NOMO-1 (cell line): ENCODE measurements around the gene KLHL29.
"Not testable (repeated sequence)": the region's sequence is repeated elsewhere in the genome, so short reads cannot be mapped to it uniquely, and the experiment has no call there.

Experiments used
- DNase-seq, 2 experiments: peaks; one replicate each; lab custom pipeline; 2025; ENCODE audit not compliant: unreplicated experiment in 2 of 2; lab: John Stamatoyannopoulos, UW

Gene KLHL29

DNA sequence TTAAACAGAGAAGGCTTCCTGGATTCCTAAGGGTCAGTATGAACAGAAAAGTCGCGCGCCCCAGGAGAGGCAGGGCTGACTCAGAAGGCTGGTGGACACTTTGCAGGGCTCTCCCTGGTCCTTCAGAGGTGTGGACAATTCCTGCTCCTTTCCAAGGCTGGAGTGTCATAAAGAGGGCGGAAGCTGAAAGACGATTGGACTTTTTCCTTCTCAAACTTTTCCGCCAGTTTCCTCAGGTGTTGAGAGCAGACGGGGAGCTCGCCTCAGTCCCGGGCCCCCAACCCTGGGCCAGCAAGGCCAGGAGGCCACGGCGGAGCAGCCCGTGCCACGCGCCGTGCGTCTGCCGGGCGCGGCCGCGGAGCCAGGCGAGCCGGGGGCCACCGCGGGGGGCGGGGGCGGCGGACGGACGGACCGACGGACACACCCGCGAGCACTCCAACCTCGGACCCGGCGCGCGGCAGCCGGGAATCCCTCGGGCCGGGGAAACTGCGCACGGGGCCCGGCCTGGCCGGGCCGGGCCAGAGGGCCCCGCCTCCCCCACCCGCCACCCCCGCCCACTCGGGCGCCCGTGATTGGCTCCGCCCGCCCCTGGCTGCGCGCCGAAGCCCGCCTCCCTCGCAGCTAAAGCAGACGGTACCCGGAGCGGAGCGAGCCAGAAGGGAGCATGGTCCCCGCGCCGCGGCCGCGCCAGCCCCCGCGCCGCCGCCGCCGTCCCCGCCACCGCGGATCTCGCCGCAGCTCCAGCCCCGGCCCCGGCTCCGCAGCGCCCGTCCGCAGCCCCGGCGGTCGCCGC is at the start of gene KLHL29:
Gene KLHL29 (plus strand): TSS at position 629 of the 793 bp plus-strand sequence. CDS start 177,018 bp downstream, outside the sequence.
- peak; percentile 31 to 35 for DNase-seq

GRCh38 chr2:23335550-23335949 is 49.4 kb upstream of the KLHL29 start:
- DNase-seq = no peak

DNA sequence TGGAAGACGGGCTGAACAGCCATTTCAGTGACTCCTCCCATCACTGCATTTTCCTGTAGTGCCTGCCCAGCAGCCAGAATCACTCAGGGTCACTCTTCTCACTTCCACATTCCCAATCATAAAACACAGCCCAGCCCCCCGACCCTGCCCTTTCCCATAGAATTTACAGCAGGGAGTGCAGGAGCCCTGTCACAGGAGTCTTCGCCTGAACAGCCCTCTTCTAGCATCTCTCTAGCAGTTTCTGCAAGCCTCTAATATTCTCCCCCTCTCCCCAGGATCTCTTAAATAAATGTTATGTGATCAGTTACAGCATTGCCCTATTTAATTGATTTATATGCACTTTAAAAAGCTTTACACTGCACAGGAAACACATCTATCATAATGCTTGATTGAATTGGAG is 42.9 kb upstream of the KLHL29 start:
- DNase-seq = no peak

GRCh38 chr2:23346029-23346428 is 39.0 kb upstream of the KLHL29 start:
- DNase-seq = no peak

DNA sequence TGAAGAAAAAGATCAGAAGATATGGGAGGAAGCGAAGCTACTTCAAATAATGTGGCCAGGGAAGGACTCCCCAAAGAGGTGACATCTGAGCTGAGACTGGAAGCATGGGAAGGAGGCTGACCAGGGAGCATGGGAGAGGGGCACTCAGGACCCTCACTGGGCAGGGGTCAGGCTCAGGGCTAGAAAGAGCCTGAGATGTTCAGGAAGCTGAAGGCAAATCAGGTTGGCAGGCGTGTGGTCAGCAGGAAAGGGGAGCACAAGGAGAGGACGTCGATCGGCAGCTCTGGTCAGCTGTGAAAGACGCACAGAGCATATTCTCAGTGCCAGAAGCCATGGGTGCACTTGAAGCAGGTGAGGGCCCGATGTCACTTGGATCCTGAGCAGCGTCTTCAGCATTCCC is 38.2 kb upstream of the KLHL29 start:
- no peak for DNase-seq

DNA sequence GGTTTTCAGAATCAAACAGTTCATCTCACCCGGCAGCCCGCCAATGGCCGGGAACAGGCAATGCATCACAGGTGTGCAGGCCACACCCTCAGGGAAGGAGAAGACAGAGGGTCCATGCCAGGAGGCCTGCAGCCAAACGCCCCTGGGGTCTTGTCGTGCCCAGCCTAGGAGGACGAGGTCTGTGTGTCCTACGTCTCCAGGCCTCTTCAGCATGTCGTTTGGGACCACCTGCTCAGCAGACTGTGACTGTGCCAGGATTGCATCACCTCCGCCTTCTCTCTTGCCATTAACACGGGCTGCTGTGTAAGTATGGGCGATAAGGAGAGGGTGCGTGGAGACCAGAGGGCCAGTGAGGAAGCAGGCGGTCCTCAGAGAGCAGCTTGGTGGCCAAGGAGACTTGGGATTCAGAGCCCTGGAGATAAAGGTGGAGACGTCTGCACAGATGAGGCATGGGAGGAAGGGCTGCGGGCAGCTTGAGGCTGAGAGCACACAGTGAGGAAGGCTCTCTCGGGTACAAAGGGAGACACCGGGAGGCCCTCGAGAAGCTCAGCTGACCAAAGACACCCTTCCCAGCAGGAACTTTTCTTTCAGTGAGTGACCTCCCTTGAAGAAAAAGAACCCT is 37.4 kb upstream of the KLHL29 start:
- no peak for DNase-seq

DNA sequence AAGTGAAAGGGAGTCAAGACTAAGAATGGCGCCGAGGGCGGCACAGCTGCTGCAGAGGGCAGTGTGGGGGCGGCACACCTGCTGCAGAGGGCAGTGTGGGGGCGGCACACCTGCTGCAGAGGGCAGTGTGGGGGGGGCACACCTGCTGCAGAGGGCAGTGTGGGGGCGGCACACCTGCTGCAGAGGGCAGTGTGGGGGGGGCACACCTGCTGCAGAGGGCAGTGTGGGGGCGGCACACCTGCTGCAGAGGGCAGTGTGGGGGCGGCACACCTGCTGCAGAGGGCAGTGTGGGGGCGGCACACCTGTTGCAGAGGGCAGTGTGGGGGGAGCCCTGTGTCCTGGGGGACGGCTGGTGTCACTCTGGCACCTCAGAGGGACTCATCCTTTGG is 36.9 kb upstream of the KLHL29 start:
- not testable (repeated sequence) for DNase-seq

- no peak for DNase-seq
Observed at GRCh38 chr2:23349508-23349907, 35.5 kb upstream of the KLHL29 start.

DNA sequence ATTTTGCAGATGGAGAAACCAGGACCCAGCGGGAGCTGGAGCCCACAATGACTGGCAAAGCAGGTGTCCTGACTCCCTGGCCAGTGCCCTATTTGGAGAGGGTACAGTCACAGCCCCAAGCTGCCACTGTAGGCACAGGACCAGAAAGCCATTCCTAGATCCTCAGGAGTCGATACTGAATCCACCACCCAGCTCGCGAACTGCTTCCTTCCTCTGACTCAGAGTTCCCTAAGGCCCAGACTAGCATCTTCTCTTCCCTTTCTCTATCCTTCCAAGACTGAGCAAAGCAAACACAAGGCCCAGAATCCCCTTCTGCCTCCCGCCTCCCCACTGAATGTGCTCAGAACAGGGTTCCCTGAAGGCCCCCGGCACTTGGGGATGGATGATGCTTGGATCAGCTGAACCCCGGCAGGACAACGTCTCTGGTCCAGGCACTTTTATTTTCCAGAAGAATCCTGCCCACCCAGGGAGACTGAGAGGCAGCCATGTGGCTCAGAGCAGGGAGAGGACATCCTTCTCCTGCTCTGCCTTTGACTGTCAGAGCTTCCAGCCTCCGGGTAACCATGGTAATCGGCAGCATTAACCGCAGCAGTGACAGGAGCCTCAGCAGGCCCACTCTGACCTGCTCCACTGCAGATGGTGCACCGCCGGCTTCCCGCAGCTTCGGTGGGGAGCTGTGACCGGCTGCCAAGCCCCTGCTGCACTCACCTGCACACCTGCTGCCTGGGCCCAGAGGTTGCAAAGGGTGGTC is 34.8 kb upstream of the KLHL29 start:
- no peak for DNase-seq

DNA sequence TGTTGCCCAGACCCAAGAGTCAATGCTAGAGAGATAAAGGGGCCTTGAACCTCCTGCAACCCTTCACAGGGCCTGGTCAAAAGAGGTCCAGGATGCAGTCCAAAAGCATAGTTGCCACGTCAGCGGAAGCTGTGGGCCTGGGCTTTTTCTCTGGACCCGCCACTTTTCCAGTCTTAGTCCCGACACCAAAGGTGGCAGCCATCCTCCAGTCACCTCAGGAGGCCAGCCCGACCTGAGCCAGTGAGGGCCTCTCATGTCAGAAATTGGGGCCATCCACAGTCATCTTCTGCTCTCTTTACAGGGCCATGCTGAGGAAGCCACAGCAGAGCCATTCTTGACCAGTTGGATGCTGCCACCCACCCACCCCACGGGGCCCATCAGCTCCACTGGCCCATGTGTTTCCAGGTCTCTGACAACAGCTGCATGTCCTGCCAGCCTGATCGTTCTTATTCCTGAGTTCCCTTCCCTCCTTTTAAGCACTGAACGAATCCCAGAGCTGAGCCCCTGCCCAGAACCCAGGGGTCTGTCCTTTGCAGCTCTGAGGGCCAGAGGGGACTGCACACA is 34.1 kb upstream of the KLHL29 start:
- no peak for DNase-seq

DNA sequence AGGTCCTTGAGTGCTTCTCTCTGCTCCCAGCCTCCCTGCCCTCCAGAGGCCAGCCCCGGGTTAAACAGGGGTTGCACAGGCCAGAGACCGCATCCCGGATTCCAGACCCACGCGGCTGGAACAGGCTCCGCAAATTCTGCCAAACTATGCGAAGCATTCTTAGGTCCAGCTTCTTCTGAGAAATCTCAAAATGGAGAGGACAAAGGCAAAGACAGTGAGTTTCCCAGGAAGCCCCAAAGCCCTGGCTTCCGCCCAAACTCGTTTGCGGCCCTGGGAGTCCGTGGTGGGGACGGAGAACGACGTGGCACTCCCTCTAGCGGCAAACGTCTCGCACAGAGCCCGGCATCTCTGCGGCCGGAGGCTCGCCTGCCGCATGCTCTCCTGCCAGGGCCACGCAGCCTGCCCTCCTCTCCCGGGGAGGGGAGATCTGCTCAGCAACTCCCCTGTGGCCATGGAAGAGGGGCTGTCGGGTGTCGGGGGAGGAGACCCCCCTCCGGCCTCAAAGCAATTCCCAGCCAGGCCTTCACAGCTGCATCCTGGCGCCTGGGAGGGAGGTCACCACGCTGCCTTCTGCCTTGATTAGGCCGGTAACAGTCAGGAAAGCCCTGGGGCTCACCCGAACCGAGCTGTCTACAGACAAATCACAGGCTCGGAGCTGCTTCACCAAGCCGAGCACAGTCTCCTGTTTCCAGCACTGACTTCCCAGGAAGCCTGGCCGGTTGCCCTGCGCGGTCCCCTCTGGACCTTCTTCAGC is 33.4 kb upstream of the KLHL29 start:
- DNase-seq = peak in 1 of 2 experiments; percentile 19

DNA sequence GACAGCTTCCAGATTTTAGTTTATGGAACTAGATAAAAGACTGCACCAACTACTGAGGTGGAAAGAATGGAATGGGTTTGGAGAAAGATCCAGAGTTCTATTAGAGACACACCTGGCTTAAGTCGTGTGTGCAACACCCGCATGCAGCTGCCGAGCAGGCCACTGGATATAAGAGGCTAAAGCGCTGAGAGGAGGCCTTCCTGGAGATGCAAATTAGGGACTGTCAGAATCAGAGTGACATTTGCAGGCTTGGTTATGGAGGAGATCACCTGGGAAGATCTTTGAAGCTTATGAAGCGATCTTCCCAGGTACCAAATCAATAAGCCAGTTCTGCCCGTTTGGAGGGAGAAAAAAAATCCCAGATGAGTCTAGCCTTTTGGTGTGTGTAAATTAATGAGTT is 30.4 kb upstream of the KLHL29 start:
- no peak for DNase-seq

GRCh38 chr2:23355001-23355400 is 30.0 kb upstream of the KLHL29 start:
- no peak for DNase-seq

DNA sequence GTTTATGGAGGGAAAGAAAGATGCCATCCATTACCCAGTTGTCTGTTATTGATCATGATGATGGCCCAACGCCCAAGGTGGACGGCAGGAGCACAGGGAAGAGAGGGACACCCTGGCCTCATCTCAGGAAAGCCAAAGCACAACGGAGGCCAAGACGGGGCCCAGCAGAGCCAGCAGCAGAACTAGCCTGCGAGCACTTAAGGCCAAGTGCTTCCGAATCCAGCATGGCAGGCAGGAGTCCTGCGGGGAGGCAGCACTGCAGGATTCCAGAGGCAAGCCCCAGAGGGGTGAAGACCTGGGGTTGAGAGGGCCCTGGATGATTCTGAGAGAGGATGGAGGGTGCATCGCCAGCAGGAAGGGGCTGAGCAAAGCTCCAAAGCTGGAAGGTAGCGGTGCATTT is 28.3 kb upstream of the KLHL29 start:
- DNase-seq = no peak

DNA sequence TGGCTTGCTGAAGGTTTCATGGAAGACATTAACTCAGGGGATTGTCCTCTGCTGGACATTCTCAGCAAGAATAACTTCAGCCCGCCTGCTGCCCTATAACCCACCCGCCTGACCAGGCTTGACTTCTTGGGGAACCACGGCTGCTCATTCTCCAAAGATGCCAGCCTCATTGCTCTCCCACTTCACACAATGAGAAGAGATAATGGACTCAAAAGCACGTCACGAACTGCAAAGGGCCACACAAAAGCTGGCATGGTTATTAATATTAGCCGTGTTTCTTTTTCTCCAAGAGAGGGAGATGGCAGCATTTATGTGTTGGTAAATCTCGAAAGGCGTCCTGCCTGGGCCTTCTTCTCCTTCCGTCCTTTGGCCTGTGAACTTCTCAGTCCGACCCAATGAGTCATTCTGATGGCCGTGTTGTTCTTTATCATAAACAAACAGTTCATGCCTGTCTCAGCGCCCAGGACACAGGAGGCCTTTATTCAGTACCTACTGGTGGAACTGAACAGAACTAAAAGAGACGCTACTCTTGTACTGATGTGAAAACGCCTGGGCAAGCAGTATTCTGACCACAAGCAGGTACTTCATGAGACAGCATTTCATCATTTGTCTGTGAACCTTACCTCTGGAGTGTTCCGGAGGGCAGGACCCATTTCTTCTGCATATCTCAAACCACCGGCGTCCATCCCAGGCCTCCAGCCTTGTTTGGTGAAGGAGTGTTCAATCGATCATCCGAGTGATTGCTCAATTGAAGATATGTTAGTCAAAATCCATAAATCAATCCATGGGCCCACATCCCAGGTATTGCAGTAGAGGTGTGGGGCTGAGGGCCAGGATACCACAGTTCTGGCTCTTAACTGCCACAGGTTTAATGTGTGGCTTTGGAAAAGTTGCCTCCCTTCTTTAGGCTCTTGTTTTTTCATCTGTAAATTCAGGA is 25.1 kb upstream of the KLHL29 start:
- no peak for DNase-seq

DNA sequence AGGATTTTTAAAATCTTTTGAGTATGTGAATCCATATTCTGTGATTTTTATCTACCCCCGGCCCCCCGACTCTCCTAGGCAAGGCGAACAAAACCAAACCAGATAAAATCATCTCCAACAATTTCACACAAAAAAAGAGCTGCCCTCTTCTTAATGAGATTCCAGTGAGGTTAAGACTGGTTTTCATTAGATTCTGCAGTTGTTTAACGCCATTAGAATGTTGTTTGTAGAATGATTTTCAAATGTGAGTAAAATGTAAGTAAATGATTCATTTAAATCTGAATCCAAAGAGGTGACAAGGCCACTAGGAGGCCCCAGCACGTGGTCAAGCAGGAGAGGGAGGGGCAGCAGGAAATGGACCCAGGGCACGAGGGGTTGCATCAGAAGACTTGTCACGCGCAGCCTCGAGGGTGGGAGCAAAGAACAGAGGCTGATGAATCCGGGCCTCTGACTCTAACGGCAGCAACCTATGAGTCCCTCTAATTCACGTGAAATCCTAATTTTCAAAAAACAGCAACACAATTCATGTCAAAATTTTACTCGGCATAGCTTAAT is 24.3 kb upstream of the KLHL29 start:
- DNase-seq = no peak

- no peak for DNase-seq
Observed at GRCh38 chr2:23361152-23361551, 23.8 kb upstream of the KLHL29 start.

DNA sequence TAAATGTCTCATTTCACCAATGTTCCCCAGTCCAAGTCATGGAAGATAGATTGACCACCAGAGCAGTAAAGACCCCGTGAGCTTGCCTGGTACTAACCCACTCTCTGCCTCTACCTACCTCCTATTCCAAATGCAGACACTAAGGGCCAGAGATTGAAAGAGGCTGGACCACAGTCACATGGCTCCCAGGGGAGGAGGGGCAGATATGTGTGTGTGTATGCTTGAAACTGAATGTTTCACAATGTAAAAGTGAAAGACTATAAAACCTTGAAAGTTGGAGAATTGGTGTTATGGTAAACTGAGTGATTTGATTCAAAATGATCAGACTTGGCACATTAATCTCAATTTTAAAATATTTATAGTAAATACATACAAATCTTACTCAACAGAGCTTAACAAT is 21.7 kb upstream of the KLHL29 start:
- DNase-seq = no peak

DNA sequence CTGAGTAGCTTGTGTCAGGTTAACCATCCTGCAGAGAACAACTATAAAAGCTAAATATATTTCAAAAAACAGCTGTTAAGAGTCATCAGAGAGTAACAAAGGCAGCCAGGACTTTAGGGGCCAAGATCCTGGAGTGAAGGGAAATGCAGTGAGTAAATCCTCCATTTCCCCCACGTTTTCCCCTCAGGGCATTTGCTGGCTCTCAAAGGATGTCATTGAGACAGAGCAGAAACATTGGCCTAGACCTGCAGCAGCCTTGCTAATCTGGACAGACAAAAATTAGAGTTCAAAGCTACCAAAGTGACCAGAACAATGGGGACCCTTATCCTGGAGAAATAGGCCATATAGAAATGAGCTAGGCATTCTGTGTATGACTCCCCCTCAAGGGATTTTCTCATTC is 21.1 kb upstream of the KLHL29 start:
- DNase-seq = no peak
